GM18498 (cell line): ENCODE measurements around the gene TRIM16.
"Not testable (repeated sequence)": the region's sequence is repeated elsewhere in the genome, so short reads cannot be mapped to it uniquely, and the experiment has no call there.

Experiments
- ATAC-seq: cut with Tn5 transposase; IDR thresholded peaks from one replicate; pipeline ENCODE4 v1.9.1; 2021; ENCODE audit warnings: mild to moderate bottlenecking, moderate library complexity; ENCODE audit not compliant: unreplicated experiment

TRIM16 gene

DNA sequence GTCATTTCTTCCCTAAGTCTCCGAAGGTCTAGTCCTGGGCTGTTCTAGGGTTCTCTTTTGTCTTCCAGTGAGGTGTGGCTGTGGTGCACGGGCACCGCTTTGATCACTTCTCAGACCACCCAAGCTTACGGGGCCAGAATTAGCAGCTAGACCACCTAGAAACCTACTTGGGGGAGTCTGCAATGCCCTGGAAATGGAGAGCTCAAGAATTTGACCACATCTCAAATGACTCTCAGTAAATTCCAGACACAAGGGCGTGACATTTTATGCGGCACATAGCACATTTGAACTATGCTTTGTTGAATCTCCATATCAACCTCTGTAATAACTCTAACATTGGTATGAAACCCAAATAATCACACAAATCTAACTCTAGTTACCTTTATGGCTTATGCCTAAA, 24.9 kb downstream of the TRIM16 start:
- no peak for ATAC-seq

DNA sequence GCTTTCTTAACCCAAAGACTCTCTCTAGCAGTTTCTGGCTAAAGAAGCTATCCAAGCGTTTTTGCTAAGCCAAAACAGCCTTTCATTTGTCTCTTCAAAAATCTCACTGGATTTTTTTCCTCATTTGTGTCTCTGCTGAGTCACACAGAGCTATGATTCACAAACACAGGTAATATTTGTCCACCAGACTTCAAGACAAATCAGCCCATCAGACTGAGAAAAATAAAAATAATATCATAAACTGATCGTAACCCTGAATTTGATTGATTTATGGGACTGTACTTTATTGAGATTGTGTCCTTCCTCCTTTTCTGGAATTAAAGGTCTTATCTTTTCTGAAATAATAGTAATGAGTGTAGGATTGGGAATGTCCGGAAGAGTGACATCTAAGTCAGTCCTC, 25.8 kb downstream of the TRIM16 start:
- no peak for ATAC-seq

DNA sequence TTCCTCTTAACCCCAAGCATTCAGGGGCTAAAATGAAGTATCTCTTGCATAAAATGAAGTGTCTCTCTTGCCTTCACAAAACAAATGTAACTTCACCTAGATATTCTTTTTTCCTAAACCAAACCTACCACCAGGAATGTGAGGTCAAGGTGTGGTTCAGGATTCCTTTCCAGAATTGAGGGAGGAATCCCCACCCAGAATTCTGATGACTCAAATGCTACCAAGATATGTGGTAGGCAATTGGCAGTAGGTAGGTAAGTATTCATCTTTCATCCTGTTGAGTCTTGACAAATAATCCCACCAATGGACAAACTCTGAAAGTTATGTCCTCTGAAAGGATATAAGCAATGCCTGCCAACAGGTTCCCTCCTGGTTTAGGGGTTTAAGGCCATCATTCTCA, 26.2 kb downstream of the TRIM16 start:
- ATAC-seq = no peak

DNA sequence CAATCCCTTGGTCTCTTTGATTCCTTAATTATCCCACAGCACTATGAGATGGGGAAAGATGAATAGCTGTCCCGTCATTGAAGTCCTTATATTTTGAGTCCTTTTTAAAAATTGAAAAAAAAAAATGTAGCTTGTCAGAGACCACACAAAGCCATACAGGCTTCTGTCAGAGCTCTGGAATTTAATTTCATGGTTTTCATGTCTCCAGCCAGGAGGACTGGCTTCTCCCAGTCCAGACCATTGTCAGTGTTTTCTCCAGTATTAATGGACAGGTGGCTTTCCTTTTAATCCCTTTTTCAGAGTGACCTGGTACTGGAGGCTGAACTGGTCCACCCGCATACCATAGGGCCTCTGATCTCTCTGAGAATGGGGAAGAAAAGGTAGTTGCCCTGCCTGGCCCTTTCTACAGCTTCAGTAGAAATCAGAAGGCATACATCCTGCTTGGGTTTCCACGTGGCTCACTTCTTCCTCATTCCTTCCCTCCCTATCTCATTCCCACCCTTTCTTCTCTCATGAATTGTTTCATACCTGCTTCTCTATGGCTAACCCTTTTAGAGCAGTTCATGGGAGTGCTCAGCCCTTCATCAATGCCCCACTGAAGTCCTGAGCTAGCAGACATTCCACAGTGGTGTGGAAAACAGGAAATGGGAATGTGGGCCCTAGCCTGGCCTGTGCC, 29.1 kb downstream of the TRIM16 start:
- ATAC-seq = no peak

DNA sequence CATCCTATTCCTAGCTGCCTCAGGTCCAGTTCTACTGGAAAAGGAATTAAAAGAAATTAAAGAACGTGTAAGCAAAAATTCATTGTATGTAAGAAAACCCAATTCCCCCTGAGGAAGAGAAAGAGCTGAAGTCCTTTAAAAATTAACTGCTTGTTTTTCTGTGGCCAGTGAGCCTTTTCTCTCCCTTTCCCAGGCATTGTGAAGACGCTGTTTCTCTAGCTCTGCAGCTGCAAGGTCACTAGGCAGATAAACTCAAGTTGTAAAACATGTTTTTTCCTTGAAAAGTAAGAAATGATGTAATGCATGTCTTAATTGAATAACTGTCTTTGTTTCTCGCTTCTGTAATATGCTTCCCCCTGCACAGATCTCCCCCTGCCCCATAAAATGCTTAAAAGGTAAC, 29.7 kb downstream of the TRIM16 start:
- ATAC-seq = not testable (repeated sequence)

DNA sequence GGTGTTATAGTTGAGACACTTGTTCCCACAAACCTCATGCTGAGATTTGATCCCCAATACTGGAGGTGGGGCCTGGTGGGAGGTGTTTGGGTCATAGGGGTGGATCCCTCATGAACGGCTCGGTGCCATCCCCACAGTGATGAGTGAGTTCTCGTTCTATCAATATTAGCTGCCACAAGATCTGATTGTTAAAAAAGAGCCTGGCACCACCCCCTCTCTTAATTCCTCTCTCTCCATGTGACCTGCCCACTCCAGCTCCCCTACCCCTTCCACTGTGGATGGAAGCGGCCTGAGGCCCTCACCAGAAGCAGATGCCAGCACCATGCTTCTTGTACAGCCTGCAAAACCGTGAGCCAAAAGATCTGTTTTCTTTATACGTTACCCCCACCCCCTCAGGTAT, 31.2 kb downstream of the TRIM16 start:
- ATAC-seq = no peak

DNA sequence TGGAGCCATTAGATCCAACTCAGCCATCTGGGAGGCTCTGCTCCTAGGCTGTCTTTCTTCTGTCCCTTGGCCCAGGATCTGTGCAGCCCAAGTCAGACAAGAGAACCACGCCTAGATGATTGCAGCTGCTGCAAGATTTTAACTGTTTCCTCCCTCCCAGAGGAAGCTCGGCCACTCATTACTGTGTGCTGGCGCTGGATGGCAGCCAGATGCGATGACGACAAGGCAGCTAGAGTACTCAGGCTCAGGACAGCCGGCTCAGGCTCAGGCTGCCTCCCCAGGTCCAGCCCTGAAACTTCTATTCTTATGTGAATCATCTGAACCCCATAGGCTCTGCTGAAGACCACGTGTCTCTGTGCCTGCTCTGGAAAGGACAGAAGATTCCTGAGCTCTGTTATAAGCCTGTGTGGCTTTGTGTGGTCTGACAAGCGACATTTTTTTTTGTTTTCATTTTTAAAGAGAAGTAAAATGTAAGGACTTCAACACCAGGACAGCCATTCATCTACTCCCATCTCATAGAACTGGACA, 32.5 kb downstream of the TRIM16 start:
- peak; percentile 83 for ATAC-seq

DNA sequence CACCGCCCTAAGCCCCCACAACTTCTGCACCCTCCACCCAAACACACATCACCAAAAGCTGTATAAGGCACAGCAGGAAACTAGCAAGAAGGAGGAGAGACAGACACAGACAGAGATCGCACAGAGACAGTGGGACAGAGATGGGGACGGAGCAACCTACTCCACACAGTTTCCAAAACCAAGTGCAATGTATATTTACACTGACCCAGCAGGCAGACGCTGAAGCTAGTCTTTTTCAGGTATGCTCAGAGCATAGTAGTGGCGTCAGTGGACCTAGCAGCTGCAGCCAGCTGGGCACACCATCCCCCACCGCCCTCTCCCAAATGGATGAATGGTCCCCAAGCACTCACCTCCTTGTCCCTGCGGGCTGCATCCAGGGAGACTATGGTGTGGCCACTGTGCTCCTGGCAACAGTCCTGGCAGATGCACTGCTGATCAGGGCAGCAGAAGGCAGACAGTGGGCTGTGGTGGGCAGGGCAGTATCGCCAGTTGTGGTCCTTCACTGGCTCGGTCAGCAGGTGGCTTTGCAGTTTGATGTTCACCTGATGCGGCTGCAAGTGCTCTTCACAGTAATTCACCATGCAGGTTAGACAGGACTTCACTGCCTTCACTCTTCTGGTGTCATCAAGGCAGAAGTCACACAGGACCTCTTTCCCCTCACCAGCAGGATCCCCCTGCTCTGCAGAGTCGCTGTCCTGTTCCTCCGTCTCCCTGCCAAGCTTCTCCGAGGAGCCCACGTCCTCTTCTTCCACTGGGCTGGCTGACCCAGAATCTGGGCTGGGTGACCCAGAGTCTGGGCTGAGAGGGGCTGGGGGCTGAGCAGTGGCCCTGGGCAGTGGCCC, 33.1 kb downstream of the TRIM16 start:
- no peak for ATAC-seq

DNA sequence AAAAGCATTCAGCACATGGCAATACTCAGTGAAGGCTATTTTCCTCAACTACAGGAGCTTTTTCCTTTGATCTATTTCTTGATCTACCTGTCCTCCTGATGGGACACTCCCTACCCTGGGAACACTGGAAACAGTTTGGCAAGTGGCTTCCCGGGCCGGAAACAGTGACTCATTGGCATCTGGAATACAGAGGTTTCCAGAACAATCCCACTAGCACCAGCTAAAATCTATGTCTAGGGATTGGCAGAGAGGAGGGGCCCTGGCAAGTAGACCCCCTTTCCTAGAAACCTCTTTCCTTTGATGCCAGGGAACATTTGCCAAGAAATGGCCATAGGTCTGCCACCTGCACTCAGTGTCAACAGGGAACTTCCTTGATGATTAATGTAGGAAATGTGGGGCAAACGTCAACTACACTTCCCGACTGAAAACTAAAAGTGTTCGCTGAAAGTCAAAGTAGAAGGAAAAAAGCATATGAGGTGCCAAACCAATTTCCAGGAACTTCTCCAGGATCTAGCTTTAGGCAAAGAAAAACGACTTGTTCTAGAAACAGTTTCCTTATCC, 34.2 kb downstream of the TRIM16 start:
- no peak for ATAC-seq

DNA sequence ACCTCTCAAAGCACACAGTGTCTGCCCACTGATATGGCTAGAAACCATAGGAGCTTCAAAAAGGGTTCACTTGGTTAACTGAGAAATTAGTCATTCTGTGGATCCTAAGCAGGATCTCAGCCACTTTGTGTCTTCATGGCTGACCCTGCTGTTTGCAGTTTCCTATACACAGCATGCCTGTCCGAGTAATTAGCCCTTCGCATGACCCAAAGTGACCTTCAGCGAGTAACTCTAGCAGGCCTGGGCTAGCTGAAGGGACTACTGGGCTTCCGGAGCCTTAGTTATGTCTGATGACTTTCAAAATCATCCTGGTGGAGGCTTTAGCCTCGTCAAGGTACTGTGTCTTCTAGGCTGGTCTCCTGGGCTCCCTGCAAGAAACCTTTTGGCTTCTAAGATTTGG, 35.7 kb downstream of the TRIM16 start:
- no peak for ATAC-seq

DNA sequence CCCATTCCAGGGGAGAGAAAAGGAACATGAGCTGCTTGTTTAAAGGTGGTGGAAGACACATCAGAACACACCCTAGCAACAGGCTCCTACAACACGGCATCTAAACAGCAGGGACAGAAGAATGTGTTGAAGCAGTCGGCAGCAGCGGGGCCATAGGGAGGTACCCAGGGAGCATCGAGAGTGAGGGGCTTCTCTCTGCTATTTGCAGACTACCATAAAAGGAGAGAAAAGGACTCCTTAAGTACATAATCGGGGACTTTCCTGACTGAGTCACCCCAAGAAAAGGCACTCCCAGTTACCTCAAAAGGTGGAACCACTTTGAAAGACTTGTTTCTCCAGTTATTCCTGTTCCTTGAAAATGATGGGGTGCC, 38.2 kb downstream of the TRIM16 start:
- ATAC-seq = not testable (repeated sequence)

DNA sequence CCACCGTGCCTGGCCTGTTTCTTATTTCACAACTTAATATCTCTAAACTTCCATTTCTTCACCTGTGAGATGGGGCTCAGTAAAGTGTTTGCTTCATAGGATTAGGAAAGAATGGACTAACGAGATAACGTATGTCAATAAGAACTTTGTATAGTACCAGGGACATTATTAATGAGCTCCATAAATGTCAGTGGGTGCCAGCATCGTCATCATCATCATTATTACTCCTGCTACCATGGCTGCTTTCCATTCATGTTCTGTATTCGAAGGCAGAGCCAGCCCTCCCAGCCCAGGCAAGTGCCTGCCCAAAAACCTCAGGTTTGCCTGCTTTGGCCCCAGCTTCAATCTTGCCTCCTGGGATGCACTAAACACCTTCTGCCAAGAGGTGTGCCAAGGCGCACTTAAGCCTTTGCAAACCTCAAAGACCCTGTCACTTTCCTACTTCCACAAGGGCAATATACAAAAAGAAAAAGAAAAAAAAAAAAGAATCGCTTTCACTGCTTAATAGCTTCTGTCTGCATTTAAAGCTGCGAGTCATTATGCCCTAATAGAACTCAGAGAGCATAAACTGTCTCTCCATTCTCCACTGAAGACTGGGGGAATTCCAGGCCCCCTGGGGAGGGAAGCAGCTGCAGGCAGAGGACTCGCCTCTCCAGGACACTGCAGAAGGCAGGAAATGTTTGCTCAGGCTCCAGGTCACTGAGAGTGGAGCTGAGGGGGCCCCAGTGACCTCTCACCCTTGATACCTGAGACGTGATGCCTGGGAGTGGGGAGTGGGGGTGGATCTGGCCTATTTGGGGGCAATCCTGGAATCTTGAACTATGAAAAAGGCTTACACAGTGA, 38.8 kb downstream of the TRIM16 start:
- ATAC-seq = not testable (repeated sequence)

DNA sequence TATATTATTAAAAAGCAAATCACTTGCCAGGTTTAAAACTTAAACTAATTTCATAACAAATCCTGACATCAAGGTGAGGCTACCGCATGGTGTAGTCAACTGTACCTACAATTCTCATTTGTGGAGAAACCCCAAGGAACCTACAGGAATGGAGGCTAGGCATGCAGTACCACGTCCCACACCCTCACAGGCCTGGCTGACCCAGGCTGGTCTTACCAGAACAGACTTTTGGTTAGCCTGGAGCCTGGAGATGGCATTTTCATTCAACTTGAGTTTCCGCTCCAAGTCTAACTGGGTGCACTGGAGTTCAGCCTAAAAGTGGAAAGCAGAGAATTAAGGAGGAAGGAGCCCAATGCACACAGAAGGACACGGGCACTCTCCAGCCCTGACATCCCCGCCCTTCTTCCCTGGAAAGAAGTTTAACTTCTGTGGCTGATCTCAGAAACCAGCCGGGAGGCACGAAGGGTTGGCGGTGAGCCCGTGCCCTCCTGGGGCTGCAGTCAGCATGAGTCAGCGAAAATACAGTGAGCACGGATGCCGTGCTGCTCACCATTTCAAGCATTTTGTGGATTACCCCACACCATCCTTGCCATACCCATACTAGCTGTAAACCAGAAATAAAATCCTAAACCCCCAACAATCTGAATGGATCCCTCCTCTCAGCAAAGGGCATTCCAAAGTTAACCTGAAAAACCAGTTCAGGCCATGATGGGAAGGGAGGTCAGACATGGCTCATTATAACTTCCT, 41.4 kb downstream of the TRIM16 start:
- ATAC-seq = not testable (repeated sequence)

DNA sequence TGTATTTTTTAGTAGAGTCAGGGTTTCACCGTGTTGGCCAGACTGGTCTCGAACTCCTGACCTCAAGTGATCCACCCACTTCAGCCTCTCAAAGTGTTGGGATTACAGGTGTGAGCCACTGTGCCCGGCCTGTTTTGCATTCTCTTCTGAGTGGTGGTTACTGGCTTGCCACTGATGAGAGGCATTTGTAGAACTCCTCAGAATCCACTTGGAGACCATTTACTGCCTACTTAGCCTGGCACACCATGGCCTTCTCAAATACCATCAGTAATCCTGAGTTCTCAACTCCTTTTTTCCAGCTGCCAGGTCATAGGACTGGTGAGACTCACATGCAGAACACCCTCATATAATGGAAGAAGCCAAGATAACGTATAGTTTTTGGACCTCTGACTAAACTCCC, 42.1 kb downstream of the TRIM16 start:
- not testable (repeated sequence) for ATAC-seq

DNA sequence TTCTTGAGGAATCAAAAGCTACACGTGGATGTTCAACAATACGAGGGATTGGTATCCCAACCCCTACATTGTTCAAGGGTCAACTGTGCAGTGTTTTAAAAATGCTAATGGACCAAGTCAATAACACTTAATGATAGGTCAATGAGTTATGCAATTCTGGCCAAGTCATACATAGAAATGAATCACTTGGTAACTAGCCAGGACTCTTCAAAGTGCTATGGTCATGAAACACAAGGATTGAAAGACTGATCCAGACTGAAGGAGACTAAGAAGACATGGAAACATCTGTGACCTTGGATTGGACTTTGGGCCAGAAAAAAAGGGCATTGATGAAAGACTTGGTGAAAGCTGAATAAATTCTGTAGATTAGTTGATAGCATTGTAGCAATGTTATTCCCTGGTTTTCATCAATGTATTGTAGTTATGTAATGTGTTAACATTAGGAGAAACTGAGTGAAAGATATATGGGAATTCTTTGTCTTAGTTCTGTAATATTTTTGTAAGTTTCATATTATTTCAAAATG, 53.1 kb downstream of the TRIM16 start:
- not testable (repeated sequence) for ATAC-seq

DNA sequence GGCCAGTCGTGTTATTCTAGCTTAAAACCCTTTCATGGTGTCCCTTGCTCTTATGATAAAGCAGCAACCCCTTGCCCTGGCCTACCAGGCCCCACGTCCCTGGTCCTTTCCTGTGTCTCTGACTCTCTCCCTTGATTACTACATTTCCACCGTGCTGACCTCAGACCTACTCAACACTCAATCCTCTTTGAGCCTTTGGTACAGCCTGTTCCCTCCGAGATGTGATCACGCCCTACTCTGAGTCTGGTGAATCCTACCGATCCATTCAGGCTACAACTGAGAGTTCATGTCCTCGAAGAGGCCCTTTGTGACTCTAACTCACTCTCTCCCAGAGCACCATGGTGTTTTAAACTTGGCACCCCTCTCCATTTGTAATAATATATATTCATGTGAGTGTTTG, 54.1 kb downstream of the TRIM16 start:
- ATAC-seq = not testable (repeated sequence)

DNA sequence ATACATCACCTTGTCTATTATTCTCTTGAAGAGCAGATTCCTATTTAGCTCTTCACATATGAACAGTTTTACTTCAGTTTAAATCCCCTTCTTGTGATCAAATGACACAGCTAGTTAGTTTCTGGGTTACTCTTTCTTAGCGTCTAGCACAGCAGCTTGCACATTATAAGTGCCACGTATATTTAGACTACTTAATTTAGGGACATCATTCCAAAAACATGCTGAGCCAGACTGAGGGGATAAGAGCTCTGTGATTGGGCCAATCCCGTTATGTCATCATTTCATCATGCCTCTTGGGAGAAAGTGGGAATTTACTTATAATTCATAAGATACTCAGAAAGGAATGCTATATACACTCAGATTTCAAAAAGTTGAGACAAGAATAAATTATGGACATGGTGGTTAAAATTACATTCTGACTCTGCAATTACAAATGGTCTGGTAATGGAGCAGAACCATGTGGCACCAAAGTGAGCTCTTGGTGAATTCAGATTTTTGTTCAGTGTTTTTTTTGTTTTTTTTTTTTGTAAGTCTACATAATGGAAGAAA, 60.4 kb downstream of the TRIM16 start:
- ATAC-seq = not testable (repeated sequence)

DNA sequence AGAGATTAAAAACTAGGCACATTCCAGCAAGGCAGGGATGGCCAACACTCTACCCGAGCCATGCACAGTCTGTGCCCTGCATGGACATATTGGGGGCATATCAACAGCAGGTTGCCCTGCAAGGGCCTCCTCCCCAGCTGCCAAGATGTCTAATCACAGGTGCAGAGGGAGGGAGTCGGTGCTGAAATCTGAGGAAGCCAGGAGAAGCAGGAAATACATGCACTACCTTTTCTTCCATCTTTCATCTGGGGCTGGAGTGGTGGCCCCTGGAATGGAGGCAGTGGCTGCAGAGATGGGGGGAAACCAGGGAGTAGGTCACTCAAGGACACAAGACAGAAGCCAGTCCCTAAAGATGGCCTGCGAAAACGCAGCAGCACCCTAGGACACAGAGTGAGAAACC, 60.9 kb downstream of the TRIM16 start:
- ATAC-seq = not testable (repeated sequence)

DNA sequence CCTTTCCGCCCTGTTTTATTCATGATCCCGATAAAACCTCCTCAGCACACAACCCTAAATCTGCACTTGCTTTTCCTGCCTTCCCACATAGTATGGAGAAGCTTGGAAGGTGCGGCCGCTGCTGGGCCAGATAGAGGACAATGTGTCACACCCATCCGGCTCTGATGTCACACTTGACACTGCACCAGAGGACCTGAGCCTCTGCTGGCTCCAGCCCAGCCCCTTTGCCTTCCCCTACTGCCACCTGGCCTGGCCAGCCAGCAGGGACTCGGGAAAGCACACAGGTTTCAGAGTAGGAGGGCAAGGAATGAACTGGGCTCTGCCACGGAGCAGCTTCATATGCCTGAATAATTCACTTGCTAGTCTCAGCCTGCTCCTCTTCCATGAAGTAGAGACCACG, 62.0 kb downstream of the TRIM16 start:
- ATAC-seq = not testable (repeated sequence)
